Glutamatergic neuron (in vitro differentiated cells): ENCODE measurements around the gene KRT84. TPM values are rescaled to one million over a fixed set of nuclear protein-coding genes. Genes with fewer than 3 reads are reported as not detected.

Source experiments
- DNase-seq: peaks from one replicate; pipeline ENCODE4 v3.0.0; 2022
- H3K27ac Mint-ChIP-seq: one replicate; pipeline ENCODE4 v1.8.0; 2020; ENCODE audit warnings: mild to moderate bottlenecking, mixed read lengths, inconsistent platforms; ENCODE audit not compliant: unreplicated experiment
- H3K27me3 Mint-ChIP-seq: one replicate; pipeline ENCODE4 v1.8.0; 2020; ENCODE audit warnings: mild to moderate bottlenecking, moderate library complexity, mixed read lengths, inconsistent platforms; ENCODE audit not compliant: unreplicated experiment
- H3K36me3 Mint-ChIP-seq: one replicate; pipeline ENCODE4 v1.8.0; 2020; ENCODE audit warnings: mild to moderate bottlenecking, mixed read lengths, inconsistent platforms; ENCODE audit not compliant: unreplicated experiment
- H3K4me1 Mint-ChIP-seq: one replicate; pipeline ENCODE4 v1.8.0; 2020; ENCODE audit warnings: mild to moderate bottlenecking, low read depth, mixed read lengths, inconsistent platforms; ENCODE audit not compliant: unreplicated experiment
- H3K4me3 Mint-ChIP-seq: one replicate; pipeline ENCODE4 v1.8.0; 2020; ENCODE audit warnings: mild to moderate bottlenecking, mixed read lengths, inconsistent platforms; ENCODE audit not compliant: unreplicated experiment
- H3K9me3 Mint-ChIP-seq: one replicate; pipeline ENCODE4 v1.8.0; 2020; ENCODE audit warnings: mild to moderate bottlenecking, moderate library complexity, mixed read lengths, inconsistent platforms; ENCODE audit not compliant: unreplicated experiment
- total RNA-seq: library from RNA; stranded (reverse); fragmentation: NEBNext Ultra II Directional; extraction: Animal tissue kit (Norgen Biotek cat#: 25700); gene quantifications from one replicate; pipeline ENCODE4 v1.2.1, GENCODE V29; 2021; ENCODE audit not compliant: unreplicated experiment
- TF ChIP-seq, protein P1 (sequence below): fragments of 200-600 bp; sonication (generic); IDR thresholded peaks from one replicate; pipeline ENCODE4 v1.5.0; 2021; ENCODE audit not compliant: partially characterized antibody, unreplicated experiment

The KRT84 gene
- total RNA-seq, 1 donor from 2014 or later, result not detected

DNA sequence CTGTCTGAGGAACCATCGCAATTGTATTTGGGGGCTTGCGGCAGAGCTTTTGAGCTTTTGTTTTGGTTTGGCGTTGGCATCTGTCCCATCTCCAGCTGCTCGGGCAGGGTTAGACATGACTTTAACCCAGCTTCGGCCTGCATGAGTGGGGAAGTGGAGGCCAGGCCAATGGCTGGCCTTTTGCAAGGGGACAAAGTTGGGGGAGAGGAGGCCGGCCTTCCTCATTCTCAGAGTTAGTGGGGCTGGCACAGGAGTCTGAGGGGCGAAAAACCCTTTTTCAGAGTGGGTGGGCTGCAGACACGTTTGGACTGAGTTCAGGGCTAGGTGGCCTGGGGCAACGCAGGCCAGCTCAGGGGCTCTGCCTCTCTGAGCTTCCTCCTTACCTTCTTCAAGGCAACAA is 15.5 kb upstream of the KRT84 start:
- Mint-ChIP-seq H3K27ac (no peak overlapping the region), H3K9me3 (peaks cover 5% of the 10 kb centered on the region), H3K36me3 (no peaks in the 10 kb centered on the region), H3K4me1 (peaks cover 5% of the 10 kb centered on the region), H3K27me3 (peaks cover 2% of the 10 kb centered on the region), H3K4me3 (no peak overlapping the region)
- TF ChIP-seq, protein P1, sequence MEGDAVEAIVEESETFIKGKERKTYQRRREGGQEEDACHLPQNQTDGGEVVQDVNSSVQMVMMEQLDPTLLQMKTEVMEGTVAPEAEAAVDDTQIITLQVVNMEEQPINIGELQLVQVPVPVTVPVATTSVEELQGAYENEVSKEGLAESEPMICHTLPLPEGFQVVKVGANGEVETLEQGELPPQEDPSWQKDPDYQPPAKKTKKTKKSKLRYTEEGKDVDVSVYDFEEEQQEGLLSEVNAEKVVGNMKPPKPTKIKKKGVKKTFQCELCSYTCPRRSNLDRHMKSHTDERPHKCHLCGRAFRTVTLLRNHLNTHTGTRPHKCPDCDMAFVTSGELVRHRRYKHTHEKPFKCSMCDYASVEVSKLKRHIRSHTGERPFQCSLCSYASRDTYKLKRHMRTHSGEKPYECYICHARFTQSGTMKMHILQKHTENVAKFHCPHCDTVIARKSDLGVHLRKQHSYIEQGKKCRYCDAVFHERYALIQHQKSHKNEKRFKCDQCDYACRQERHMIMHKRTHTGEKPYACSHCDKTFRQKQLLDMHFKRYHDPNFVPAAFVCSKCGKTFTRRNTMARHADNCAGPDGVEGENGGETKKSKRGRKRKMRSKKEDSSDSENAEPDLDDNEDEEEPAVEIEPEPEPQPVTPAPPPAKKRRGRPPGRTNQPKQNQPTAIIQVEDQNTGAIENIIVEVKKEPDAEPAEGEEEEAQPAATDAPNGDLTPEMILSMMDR, result no peak
- DNase-seq, result no peak

- Mint-ChIP-seq H3K4me3 (no peak overlapping the region), H3K36me3 (no peaks in the 10 kb centered on the region), H3K27me3 (no peaks in the 10 kb centered on the region), H3K9me3 (peaks cover 7% of the 10 kb centered on the region), H3K27ac (no peak overlapping the region), H3K4me1 (peaks cover 5% of the 10 kb centered on the region)
- no peak for DNase-seq
- TF ChIP-seq, protein P1, result no peak
These were observed 14.3 kb upstream of the KRT84 start for GRCh38 chr12:52399756-52400155.

GRCh38 chr12:52398176-52398575 is 12.7 kb upstream of the KRT84 start:
- peaks cover 5% of the 10 kb centered on the region for H3K4me1 Mint-ChIP-seq
- no peaks in the 10 kb centered on the region for H3K36me3 Mint-ChIP-seq
- DNase-seq, result no peak
- H3K9me3 Mint-ChIP-seq, result peaks cover 9% of the 10 kb centered on the region
- no peak overlapping the region for H3K4me3 Mint-ChIP-seq
- TF ChIP-seq, protein P1, result no peak
- H3K27me3 Mint-ChIP-seq, result peaks cover 5% of the 10 kb centered on the region
- no peak overlapping the region for H3K27ac Mint-ChIP-seq

DNA sequence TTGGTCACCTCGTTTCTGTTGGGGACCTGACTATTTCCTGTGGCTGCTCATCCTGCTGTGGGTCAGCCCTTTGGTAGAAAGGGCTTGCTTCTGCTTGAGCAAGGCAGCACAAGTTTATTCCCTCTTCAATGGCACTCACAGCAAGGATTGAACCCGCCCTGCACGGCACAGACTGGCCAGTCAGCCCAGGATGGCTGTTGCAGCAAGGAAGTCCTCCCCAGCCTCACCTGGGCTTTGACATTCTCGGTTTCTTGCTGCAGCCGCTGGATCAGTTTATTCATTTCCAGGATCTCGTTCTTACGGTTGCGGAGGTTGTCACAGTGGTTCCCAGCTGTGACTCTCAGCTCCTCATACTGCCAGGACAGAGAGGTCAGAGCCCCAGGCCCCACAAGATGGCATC is 11.2 kb upstream of the KRT84 start:
- TF ChIP-seq, protein P1, result no peak
- no peak for DNase-seq
- H3K27ac Mint-ChIP-seq, result no peak overlapping the region
- H3K4me1 Mint-ChIP-seq, result no peaks in the 10 kb centered on the region
- H3K27me3 Mint-ChIP-seq, result peaks cover 5% of the 10 kb centered on the region
- H3K9me3 Mint-ChIP-seq, result peaks cover 4% of the 10 kb centered on the region
- H3K4me3 Mint-ChIP-seq, result no peak overlapping the region
- no peaks in the 10 kb centered on the region for H3K36me3 Mint-ChIP-seq

DNA sequence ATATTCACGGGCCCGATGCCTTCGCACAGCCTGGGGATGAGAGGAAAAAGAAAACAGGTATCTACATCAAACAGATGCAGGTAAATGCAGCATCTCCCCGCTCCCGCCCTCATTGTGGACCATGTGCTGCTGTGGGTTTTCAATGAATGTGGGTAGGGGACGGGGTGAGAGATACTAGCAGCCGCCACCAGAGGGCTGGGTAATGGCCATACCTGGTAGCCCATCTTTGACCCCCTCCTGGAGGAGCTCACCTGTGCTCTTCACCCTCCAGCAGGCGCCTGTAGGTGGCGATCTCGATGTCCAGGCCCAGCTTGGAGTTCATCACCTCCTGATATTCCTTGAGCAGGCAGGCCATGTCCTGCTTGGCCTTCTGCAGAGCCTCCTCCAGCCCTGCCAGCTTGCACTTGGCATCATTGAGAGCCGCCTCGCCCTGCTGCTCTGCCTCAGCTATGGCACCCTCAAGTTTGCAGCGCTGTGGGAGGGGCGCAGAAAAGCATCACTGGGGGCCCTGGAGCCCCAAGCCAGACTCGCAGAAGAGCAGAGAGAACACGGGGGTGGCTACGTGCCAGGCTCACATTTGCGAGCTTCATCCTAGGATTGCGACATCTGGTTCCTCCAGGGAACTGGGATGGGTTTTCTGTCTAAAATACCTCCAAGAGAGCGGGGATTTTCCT is 10.4 kb upstream of the KRT84 start:
- Mint-ChIP-seq H3K4me3 (no peak overlapping the region), H3K27ac (no peak overlapping the region), H3K9me3 (peaks cover 4% of the 10 kb centered on the region), H3K27me3 (peaks cover 5% of the 10 kb centered on the region), H3K36me3 (no peaks in the 10 kb centered on the region), H3K4me1 (no peaks in the 10 kb centered on the region)
- TF ChIP-seq, protein P1, result peak; percentile 59
- no peak for DNase-seq
